Measurements from ENCODE around the gene ATP6V1G3.

- TF ChIP-seq CTCF (IDR thresholded peaks at IDR 0.05): no peak
- TF ChIP-seq POLR2A (IDR thresholded peaks at IDR 0.05): no peak
These were observed 22.8 kb downstream of the ATP6V1G3 start for GRCh38 chr1:198517623-198518199.

Measured in sigmoid colon (tissue), 3 donors.